Measurements from ENCODE around the gene PTBP3.

PTBP3 gene

DNA sequence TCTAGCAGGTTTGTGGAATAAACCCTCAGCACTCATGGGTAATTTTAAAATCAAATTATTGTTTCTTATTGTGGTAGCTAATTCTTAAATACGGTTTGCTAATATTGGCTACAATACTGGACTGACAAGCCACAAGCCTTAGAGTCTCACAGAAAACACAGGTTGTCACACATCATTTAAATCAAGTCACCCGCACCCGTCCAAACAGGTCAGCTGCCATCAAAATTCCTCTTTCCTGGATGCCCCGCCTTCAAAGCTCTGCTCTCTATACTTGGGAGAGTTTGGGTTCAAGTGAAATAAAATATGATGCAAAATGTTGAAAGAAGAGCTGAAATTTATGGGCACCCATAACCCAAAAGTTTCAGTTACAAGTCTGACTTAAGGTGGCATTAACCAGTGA is 146.0 kb downstream of the PTBP3 start:
- DNase-seq (ENCODE audit: low read depth) = no peak
- H3K4me3 ChIP-seq (replicated peaks; ENCODE audit: low read depth, low read length) = no peak overlapping the region
- TF ChIP-seq CTCF (IDR thresholded peaks at IDR 0.05; ENCODE audit: low read length, missing control alignments) = no peak

GRCh38 chr9:112186695-112187094 is 146.7 kb downstream of the PTBP3 start:
- no peak for TF ChIP-seq CTCF (IDR thresholded peaks at IDR 0.05; ENCODE audit: low read length, missing control alignments)
- no peak overlapping the region for H3K4me3 ChIP-seq (replicated peaks; ENCODE audit: low read depth, low read length)
- DNase-seq (ENCODE audit: low read depth) = no peak

DNA sequence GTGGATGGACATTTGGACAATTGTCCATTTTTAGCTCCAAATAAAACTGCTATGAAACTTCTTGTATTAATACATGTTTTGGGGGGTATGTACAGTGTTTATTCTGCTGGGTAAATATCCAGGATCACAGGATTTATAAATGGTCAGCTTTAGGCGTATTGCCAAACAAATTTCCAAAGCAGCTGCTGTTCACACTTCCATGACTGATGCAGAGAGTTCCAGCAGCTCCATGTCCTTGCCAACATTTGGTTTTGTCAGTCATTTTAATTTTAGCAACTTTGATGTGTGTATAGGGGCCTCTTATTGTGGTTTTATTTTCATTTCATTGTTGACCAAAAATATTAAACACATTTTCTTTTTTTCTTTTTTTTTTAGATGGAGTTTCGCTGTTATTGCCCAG is 148.5 kb downstream of the PTBP3 start:
- DNase-seq (ENCODE audit: low read depth) = no peak
- H3K4me3 ChIP-seq (replicated peaks; ENCODE audit: low read depth, low read length) = no peak overlapping the region
- TF ChIP-seq CTCF (IDR thresholded peaks at IDR 0.05; ENCODE audit: low read length, missing control alignments) = no peak

DNA sequence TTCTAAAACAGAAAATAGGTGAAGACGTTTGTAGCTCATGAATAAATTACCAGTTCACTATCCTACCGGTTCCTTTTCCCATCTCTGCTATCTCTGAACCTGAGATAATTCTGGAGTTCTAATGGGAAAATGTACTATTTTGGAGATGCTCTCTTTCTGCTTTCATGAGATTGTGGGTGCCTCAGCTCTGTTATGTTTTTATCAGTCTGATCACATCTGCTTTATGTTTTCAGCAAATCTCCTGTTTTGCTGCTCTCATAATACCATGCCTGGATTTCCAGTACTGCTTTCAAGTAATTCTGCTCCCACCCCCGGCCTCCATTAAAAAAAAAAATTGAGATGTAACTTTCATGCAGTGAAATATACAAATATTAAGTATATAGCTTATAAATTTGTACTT is 149.2 kb downstream of the PTBP3 start:
- no peak overlapping the region for H3K4me3 ChIP-seq (replicated peaks; ENCODE audit: low read depth, low read length)
- TF ChIP-seq CTCF (IDR thresholded peaks at IDR 0.05; ENCODE audit: low read length, missing control alignments) = no peak
- no peak for DNase-seq (ENCODE audit: low read depth)

GRCh38 chr9:112180387-112180881 is 153.0 kb downstream of the PTBP3 start:
- no peak overlapping the region for H3K4me3 ChIP-seq (replicated peaks; ENCODE audit: low read depth, low read length)
- no peak for DNase-seq (ENCODE audit: low read depth)
- TF ChIP-seq CTCF (IDR thresholded peaks at IDR 0.05; ENCODE audit: low read length, missing control alignments) = no peak

GRCh38 chr9:112179816-112180215 is 153.6 kb downstream of the PTBP3 start:
- H3K4me3 ChIP-seq (replicated peaks; ENCODE audit: low read depth, low read length) = no peak overlapping the region

More at GRCh38 chr9:112179816-112180215, 153.6 kb downstream of the PTBP3 start:
- no peak for DNase-seq (ENCODE audit: low read depth)
- TF ChIP-seq CTCF (IDR thresholded peaks at IDR 0.05; ENCODE audit: low read length, missing control alignments) = no peak
